CD4-positive, alpha-beta T cell (primary cell): ENCODE results near the gene EVC2. TPM values are rescaled to one million over a fixed set of nuclear protein-coding genes. Genes with fewer than 3 reads are reported as not detected.

Source experiments
- ATAC-seq: fragments of 200-7000 bp; cut with Tn5 transposase; one replicate; pipeline ENCODE4 v1.10.0; 2022; ENCODE audit warnings: mild to moderate bottlenecking; ENCODE audit not compliant: poor library complexity
- CTCF ChIA-PET: fragments of 350-600 bp; sonication (Branson Sonifier 250); formaldehyde crosslinking; loops from one replicate; lab custom pipeline; 2021; ENCODE audit warnings: antibody characterized with exemption, inconsistent platforms; lab: Charles Lee
- POLR2A ChIA-PET: fragments of 350-600 bp; sonication (Branson Sonifier 250); formaldehyde crosslinking; loops from one replicate; lab custom pipeline; 2021; ENCODE audit warnings: antibody characterized with exemption, inconsistent platforms; lab: Charles Lee
- DNase-seq, 14 experiments: peaks; one replicate each; pipeline ENCODE4 v3.0.0-alpha.2; 2013 to 2020; ENCODE audit warnings: mixed read lengths in 2 of 14
- H3K27ac ChIP-seq, 2 donors: one replicate each; pipeline versions ENCODE4 v1.5.1 to v1.7.0; 2013; ENCODE audit warnings: low read length in 2 of 2, low read depth in 1 of 2, mild to moderate bottlenecking in 1 of 2
- H3K27me3 ChIP-seq, 2 experiments: 1 replicate in 1 of 2; 2 replicates in 1 of 2; pipeline versions ENCODE4 v1.6.1 to v1.7.0; 2013; ENCODE audit warnings: low read length in 2 of 2, control low read depth in 1 of 2, mild to moderate bottlenecking in 1 of 2, moderate library complexity in 1 of 2; ENCODE audit not compliant: insufficient read depth in 2 of 2, control insufficient read depth in 1 of 2
- H3K36me3 ChIP-seq: one replicate; pipeline ENCODE4 v1.6.1; 2013; ENCODE audit warnings: low read length, control low read depth; ENCODE audit not compliant: insufficient read depth
- H3K4me1 ChIP-seq: one replicate; pipeline ENCODE4 v1.6.1; 2013; ENCODE audit warnings: low read length, control low read depth; ENCODE audit not compliant: insufficient read depth
- H3K4me3 ChIP-seq: one replicate; pipeline ENCODE4 v1.5.1; 2013; ENCODE audit warnings: mild to moderate bottlenecking, low read length, moderate library complexity
- H3K9me3 ChIP-seq, 2 experiments: 1 replicate in 1 of 2; 2 replicates in 1 of 2; pipeline versions ENCODE4 v1.6.1 to v1.7.0; 2013; ENCODE audit warnings: low read length in 2 of 2, mild to moderate bottlenecking in 2 of 2, control low read depth in 1 of 2, moderate library complexity in 1 of 2; ENCODE audit not compliant: control insufficient read depth in 1 of 2, insufficient read depth in 1 of 2
- H3K27ac Mint-ChIP-seq: one replicate; pipeline ENCODE4 v1.8.0; 2020; ENCODE audit warnings: mixed read lengths
- H3K27me3 Mint-ChIP-seq: one replicate; pipeline ENCODE4 v1.8.0; 2021; ENCODE audit warnings: mixed read lengths
- H3K36me3 Mint-ChIP-seq: one replicate; pipeline ENCODE4 v1.8.0; 2021; ENCODE audit warnings: low read depth, mixed read lengths
- H3K4me1 Mint-ChIP-seq: one replicate; pipeline ENCODE4 v1.8.0; 2021; ENCODE audit warnings: low read depth, mixed read lengths
- H3K4me3 Mint-ChIP-seq: one replicate; pipeline ENCODE4 v1.8.0; 2020; ENCODE audit warnings: mild to moderate bottlenecking, mixed read lengths
- H3K9me3 Mint-ChIP-seq: one replicate; pipeline ENCODE4 v1.8.0; 2020; ENCODE audit warnings: mixed read lengths
- CTCF ChIP-seq: fragments of 200-600 bp; IDR thresholded peaks from one replicate; pipeline ENCODE4 v1.8.0; 2022; ENCODE audit warnings: antibody characterized with exemption, mild to moderate bottlenecking
- intact Hi-C, 2 experiments: fragments of 100-400 bp; cut with DNase I in 1 of 2; cut with micrococcal nuclease in 1 of 2; formaldehyde crosslinking; loops; one replicate each; pipeline versions ENCODE4 v1.15.1 to v1.9.0; 2023 to 2025; cut with DNase I, micrococcal nuclease
- total RNA-seq, 174 experiments: library from RNA in 2 of 174; stranded (reverse) in 2 of 174; gene quantifications; one replicate each; pipeline ENCODE4 v1.2.3 and lab custom pipeline; 2021 to 2026

Gene EVC2
- total RNA-seq, 2 experiments from 2014 or later: 1.1 to 1.3 TPM

- H3K36me3 Mint-ChIP-seq: no peaks in the 10 kb centered on the region
- TF ChIP-seq CTCF: no peak
- no peak overlapping the region for H3K27ac Mint-ChIP-seq
- H3K27me3 Mint-ChIP-seq: no peaks in the 10 kb centered on the region
- no peaks in the 10 kb centered on the region for H3K4me1 Mint-ChIP-seq
- no peaks in the 10 kb centered on the region for H3K9me3 Mint-ChIP-seq
- intact Hi-C loops: no loop called here
- Histone ChIP-seq H3K36me3 (no peaks in the 10 kb centered on the region), H3K27me3 (no peaks in the 10 kb centered on the region), H3K4me1 (no peaks in the 10 kb centered on the region), H3K27ac (no peak overlapping the region), H3K4me3 (no peak overlapping the region), H3K9me3 (peaks cover 0 to 6% of the 10 kb centered on the region in 2 experiments)
- POLR2A ChIA-PET: no interaction called here
- H3K4me3 Mint-ChIP-seq: no peak overlapping the region
- CTCF ChIA-PET: no interaction called here
- ATAC-seq (no peak), DNase-seq (no peak)
Observed at GRCh38 chr4:5691491-5692132, 16.7 kb downstream of the EVC2 start.

GRCh38 chr4:5689065-5689464 is 19.3 kb downstream of the EVC2 start:
- ChIA-PET CTCF (no interaction called here), POLR2A (no interaction called here)
- no peak for DNase-seq
- intact Hi-C loops: no loop called here
- TF ChIP-seq CTCF: no peak
- H3K4me1 ChIP-seq: no peaks in the 10 kb centered on the region
- peaks cover 0 to 15% of the 10 kb centered on the region in 2 experiments for H3K9me3 ChIP-seq
- Mint-ChIP-seq H3K36me3 (no peaks in the 10 kb centered on the region), H3K27me3 (no peaks in the 10 kb centered on the region), H3K4me3 (no peak overlapping the region), H3K4me1 (no peaks in the 10 kb centered on the region), H3K9me3 (no peaks in the 10 kb centered on the region), H3K27ac (no peak overlapping the region)
- H3K27me3 ChIP-seq: no peaks in the 10 kb centered on the region
- ATAC-seq: no peak
- no peak overlapping the region for H3K27ac ChIP-seq
- H3K4me3 ChIP-seq: no peak overlapping the region
- no peaks in the 10 kb centered on the region for H3K36me3 ChIP-seq

- DNase-seq: no peak
- CTCF ChIA-PET: no interaction called here
Observed at GRCh38 chr4:5686338-5686737, 22.0 kb downstream of the EVC2 start.

More at GRCh38 chr4:5686338-5686737, 22.0 kb downstream of the EVC2 start:
- no peak for ATAC-seq
- intact Hi-C loops: no loop called here
- Mint-ChIP-seq H3K4me1 (no peaks in the 10 kb centered on the region), H3K9me3 (no peaks in the 10 kb centered on the region), H3K36me3 (no peaks in the 10 kb centered on the region), H3K27me3 (no peaks in the 10 kb centered on the region), H3K4me3 (no peak overlapping the region), H3K27ac (no peak overlapping the region)
- POLR2A ChIA-PET: no interaction called here
- no peak overlapping the region for H3K4me3 ChIP-seq
- no peaks in the 10 kb centered on the region for H3K36me3 ChIP-seq
- no peaks in the 10 kb centered on the region for H3K4me1 ChIP-seq
- H3K9me3 ChIP-seq: peaks cover 0 to 22% of the 10 kb centered on the region in 2 experiments
- H3K27me3 ChIP-seq: no peaks in the 10 kb centered on the region
- TF ChIP-seq CTCF: no peak
- no peak overlapping the region for H3K27ac ChIP-seq
